Astrocyte (in vitro differentiated cells and primary cell): ENCODE data around the gene CNTNAP5.

ENCODE experiments used
- EZH2 ChIP-seq: IDR thresholded peaks from 2 replicates; pipeline ENCODE4 v1.6.1; 2012; ENCODE audit warnings: mild to moderate bottlenecking, low read length, inconsistent platforms; ENCODE audit not compliant: insufficient read depth
- TF ChIP-seq, protein P1 (sequence below): IDR thresholded peaks from 2 replicates; pipeline ENCODE4 v1.5.1; 2011; ENCODE audit warnings: low read depth, mild to moderate bottlenecking, inconsistent platforms, low read length, moderate library complexity; ENCODE audit not compliant: insufficient read depth

- TF ChIP-seq, protein P1, sequence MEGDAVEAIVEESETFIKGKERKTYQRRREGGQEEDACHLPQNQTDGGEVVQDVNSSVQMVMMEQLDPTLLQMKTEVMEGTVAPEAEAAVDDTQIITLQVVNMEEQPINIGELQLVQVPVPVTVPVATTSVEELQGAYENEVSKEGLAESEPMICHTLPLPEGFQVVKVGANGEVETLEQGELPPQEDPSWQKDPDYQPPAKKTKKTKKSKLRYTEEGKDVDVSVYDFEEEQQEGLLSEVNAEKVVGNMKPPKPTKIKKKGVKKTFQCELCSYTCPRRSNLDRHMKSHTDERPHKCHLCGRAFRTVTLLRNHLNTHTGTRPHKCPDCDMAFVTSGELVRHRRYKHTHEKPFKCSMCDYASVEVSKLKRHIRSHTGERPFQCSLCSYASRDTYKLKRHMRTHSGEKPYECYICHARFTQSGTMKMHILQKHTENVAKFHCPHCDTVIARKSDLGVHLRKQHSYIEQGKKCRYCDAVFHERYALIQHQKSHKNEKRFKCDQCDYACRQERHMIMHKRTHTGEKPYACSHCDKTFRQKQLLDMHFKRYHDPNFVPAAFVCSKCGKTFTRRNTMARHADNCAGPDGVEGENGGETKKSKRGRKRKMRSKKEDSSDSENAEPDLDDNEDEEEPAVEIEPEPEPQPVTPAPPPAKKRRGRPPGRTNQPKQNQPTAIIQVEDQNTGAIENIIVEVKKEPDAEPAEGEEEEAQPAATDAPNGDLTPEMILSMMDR = no peak
- no peak for TF ChIP-seq EZH2
These were observed 809.2 kb downstream of the CNTNAP5 start for GRCh38 chr2:124834331-124834730.
